Central memory CD4-positive, alpha-beta T cell (primary cell): ENCODE results near the gene PIEZO2.
"Not testable (repeated sequence)": the region's sequence is repeated elsewhere in the genome, so short reads cannot be mapped to it uniquely, and the experiment has no call there.

Experiments used
- DNase-seq: peaks from one replicate; pipeline ENCODE4 v3.0.0; 2022

PIEZO2 gene

DNA sequence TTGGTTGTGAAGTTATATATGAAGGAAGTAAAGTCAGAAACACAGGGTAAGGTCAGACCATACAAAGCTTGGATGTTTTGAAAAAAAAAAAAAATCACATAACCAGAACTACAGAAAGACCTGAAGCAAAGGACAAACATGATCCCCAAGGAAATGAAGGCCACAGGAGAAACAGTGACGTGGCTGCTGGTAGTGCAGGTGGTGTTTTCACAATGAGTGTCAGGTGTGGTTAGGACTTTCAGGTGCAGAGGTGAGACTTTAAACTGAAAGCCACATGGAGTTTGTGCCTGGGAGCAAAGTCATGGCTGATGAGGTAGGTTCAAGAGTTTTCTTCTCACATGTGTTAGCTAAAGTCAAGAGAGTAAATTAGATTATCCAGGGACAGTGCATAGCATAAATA lies 270.7 kb downstream of the PIEZO2 start:
- no peak for DNase-seq

- no peak for DNase-seq
These were observed 271.4 kb downstream of the PIEZO2 start for GRCh38 chr18:10877987-10878386.

- no peak for DNase-seq
These were observed 273.6 kb downstream of the PIEZO2 start for GRCh38 chr18:10875811-10876210.

GRCh38 chr18:10872304-10872703 lies 277.1 kb downstream of the PIEZO2 start:
- DNase-seq = no peak

- DNase-seq = no peak
These were observed 284.6 kb downstream of the PIEZO2 start for GRCh38 chr18:10864722-10865121.

DNA sequence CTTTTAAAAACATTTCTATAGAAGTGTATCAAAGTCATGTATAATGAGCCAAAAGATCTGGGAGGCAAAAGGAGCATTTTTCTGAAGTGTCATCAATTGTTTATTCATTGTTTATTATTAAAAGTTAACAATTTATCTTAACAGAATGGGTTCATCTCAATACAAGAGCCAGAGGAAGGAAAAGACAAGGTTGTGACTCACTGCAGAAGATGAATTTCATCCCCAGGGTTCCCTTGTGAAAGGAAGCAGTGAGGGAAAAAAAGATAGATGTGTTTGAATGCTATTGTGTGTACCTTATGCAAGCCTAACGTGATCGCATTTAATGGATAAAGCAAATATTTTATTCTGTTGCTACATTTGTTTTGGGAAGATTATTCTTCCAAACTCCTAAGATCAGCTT lies 286.3 kb downstream of the PIEZO2 start:
- DNase-seq = no peak

DNA sequence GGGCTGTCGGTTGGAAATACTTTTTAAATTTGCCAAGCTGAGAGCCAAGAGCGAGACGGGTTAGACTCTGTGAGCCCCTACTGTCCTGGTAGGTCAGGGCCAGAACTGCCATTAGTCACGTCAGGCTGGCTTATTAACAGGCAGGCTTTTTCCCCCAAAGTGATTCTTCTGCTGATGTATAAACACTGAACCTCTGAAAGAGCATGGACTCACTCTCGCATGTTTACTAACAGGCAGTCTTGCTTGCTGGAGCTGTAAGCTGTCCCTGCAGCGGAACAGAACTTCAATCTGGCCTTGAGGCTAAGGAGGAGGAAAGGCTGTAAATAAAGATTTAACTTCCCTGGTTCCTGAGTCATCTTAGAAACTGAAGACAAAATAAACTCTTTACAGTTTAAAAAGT lies 288.4 kb downstream of the PIEZO2 start:
- DNase-seq = no peak

DNA sequence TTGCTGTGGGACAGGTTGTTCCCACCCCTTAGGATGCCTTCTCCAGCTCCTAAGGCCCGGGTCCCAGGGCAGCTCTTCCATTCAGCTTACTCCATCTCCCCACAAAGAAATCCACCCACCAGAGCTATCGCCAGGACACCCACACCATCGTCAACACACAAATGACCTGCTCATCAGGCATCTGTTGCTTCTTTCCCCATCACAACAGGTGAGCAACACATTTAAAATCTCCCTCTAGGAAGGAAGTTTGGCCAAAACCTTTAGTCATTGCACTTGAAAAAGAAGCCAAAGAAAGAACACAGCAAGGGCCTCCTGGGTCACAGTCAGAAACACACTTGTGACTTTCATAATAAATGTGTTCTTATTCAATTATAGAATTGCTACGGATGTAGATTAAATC lies 289.0 kb downstream of the PIEZO2 start:
- DNase-seq = no peak

GRCh38 chr18:10858477-10858876 lies 290.9 kb downstream of the PIEZO2 start:
- no peak for DNase-seq

DNA sequence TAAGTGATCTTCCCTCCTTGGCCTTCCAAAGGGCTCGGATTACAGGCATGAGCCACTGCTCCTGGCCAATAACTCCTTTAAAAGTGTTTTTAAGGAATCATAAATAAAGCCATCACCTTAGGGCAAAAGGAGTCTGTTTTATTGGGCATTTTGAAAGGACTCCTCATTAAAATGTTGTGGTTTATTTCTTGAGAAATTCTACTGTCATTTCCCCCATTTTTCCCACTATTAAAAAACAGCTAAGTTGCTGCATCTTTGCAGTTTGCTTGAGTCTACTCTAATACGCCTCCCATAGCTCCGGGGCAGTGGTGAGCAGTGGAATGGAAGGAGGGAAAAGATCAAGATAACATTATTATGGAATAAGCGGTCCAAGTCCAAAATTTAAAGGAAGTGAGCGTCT lies 293.2 kb downstream of the PIEZO2 start:
- no peak for DNase-seq

DNA sequence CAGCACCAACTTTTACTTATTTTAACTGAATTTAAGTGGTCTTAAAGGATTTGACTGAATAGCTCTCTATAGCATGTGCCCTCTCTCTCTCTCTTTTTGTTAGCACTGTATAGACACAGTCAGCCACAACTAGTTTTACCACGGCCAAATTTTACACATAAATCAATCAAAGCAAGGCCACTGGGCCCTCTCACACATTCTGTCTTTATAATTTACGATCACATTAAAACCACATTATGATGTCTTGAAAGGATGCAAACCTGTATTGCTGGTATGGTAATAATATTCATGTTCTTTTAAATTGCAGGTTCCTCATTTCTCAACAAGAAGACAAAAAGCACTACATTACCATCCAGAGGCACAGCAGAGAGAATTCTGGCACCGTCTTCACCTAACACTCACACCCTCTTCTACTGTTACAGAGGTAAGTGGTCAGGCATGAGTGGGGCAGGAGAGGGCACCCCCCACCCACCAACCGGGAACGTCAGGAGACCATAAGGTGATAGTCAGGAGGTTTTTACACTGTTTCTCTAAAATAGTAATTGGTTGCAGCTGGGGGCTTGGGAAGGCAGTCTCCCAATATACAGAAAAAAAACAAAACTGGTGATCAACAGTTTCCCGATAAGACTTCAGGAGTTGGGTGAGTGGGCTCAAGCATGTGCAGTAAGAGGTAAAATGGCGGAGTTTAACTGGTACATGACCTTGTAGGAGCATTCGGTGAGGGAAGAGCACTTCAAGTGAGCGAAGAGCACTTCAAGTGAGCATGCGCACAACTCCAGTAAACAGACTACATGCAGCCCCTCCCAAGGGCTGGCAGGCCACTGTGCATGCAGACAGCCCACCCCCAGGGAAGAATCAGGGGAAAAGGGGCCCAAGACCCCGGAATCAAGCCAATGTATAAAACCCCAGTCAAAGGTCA lies 296.7 kb downstream of the PIEZO2 start:
- DNase-seq = no peak

DNA sequence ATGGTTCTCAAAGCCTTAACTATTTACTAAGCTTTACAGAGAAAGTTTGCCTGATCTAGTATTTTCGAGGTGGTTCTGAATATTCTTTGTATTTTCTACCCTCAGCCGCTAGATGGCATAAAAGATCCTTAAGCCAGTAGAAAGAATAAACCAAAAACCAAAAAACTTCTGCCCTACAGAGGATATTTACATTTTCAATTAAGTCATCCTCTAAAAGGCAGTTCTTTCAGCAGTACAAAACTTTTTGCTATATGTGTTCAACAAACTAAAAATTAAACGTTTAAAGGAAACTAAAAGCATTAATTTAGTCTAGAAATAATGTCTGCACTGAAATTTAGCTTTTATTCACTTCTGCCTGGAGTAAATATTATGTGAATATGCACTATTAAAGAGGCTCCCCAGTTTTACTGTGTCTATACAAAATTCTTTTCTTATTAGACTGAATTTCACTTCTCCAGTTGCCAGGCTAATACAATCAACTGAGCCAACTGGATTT lies 297.5 kb downstream of the PIEZO2 start:
- DNase-seq = no peak

DNA sequence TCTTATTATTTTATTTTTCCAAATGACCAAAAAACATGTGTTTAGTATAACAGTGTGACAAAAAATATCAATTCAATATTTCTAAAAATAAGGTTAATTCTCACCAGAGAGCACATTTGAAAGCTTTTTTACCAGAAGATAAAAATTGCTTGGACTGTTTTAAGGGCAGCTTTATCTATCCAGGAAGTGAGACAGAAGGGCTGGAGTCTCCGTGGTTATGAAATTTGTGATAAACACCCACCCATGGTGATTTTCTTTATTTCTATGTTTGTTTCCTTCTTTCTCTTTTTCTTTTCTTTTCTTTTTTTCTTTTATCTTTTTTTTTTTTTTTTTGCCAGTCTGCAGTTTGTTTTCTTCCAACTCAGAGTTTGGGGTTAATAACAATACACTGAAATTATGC lies 298.5 kb downstream of the PIEZO2 start:
- no peak for DNase-seq

- DNase-seq = no peak
These were observed 299.2 kb downstream of the PIEZO2 start for GRCh38 chr18:10850216-10850615.

DNA sequence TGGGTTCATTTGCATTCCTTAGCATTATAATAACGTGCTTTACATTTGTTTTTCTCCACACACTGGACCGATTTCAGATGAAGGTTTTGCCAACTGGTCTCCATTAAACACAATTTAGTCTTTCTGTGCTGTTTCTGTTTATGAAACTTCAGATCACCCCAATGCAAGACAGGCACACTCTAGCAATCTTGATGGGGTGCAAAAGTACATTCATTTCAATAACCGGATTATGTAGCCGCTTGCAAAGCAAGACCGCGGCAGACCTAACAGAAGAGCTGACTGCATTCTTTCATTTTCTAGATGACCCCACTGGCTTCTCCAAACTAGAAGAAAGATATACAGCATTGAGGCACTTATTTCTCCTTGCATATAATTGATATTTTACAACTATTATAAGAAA lies 301.5 kb downstream of the PIEZO2 start:
- DNase-seq = no peak

DNA sequence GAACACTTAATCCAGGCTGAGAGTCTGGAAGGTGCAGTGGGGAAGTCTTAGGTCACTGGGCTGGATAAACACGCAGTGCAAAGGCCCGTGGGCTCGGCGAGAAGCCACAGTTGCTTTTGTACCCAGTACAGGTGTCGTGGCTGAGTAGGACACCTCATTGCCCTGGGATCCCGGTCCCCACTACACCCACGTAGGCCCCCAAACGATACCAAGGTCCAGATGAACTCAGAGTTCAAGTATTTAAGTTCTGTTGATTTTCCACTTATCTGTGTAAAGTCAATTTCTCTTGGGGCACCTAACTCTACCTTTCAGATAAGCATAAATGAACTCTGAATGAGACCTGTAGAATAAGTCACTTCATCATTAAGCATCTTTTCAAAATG lies 302.0 kb downstream of the PIEZO2 start:
- no peak for DNase-seq

GRCh38 chr18:10846657-10847407 lies 302.5 kb downstream of the PIEZO2 start:
- no peak for DNase-seq

- DNase-seq = not testable (repeated sequence)
These were observed 303.3 kb downstream of the PIEZO2 start for GRCh38 chr18:10846035-10846434.

DNA sequence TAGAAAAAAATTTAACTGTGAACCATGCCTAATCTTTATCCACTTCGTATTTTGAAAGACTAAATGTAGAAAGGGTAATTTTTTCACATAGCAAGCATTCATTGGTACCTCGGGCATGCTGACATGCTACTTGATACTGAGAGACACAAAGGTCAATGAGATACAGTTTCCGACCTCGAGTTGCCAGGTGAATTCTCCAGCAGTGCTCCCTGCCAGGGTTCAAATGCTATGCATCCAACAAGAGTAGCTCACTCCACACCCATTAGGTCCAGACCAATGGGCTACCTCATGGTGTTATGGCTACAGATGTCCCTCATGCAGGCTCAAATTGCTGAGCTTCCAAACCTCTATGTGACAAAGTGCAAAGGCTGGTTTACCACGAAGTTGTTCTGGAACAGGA lies 305.8 kb downstream of the PIEZO2 start:
- no peak for DNase-seq

DNA sequence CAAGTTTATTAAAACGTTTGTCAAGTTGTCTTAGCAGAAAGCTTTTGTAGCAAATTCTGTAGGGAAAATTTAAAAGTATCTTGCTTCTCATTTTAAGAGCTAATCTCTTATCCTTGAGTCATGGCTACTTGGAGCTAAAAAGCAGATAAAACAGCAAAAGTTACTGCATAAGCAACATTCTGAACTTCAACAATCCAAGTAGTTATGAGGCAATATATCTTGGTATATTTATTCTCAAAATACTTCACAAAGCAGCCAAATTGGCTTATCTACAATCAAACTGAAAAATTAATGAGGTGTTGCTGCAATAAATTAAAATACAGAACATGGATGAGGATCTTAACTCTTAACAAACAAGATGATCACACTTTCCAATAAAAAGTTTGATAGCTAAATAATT lies 306.5 kb downstream of the PIEZO2 start:
- no peak for DNase-seq

GRCh38 chr18:10842371-10842770 lies 307.0 kb downstream of the PIEZO2 start:
- DNase-seq = no peak

GRCh38 chr18:10841203-10841602 lies 308.2 kb downstream of the PIEZO2 start:
- DNase-seq = no peak

- DNase-seq = no peak
These were observed 308.6 kb downstream of the PIEZO2 start for GRCh38 chr18:10840743-10841142.

DNA sequence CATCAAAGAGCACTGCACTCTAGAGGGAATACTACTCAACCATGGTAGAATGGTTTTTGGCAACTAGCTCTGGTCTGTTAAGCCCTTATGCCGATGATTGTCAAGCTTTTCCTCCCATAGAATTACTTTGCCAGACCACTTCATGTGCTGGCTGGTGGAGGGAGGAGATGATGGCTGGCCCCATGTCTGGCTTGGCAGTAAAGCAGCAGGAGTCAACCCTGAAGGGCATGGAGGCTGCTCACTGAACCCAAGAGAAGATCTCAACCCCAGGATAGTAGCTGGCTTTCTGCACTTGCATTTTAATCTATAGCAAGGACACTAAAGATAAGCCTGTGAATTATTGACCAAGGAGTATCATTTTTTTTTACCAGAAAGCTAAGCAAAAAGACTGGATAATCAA lies 309.9 kb downstream of the PIEZO2 start:
- DNase-seq = no peak
